Trophoblast cell (in vitro differentiated cells and primary cell): Measurements from ENCODE around the gene MMP20.

Source experiments
- DNase-seq, 2 donors: peaks; one replicate each; pipeline ENCODE4 v3.0.0-alpha.2; 2016
- H2AFZ ChIP-seq: 2 replicates; pipeline ENCODE4 v1.6.1; 2013; ENCODE audit warnings: low read length, moderate library complexity, mild to moderate bottlenecking; ENCODE audit not compliant: insufficient read depth, poor library complexity
- H2AK5ac ChIP-seq: 2 replicates; pipeline ENCODE4 v1.6.1; 2013; ENCODE audit warnings: mild to moderate bottlenecking, low read length
- H2BK120ac ChIP-seq: 2 replicates; pipeline ENCODE4 v1.6.1; 2013; ENCODE audit warnings: low read length, mild to moderate bottlenecking, moderate library complexity; ENCODE audit not compliant: insufficient read depth, poor library complexity
- H2BK12ac ChIP-seq: 2 replicates; pipeline ENCODE4 v1.6.1; 2013; ENCODE audit warnings: mild to moderate bottlenecking, low read length, moderate library complexity
- H2BK5ac ChIP-seq: 2 replicates; pipeline ENCODE4 v1.6.1; 2013; ENCODE audit warnings: low read length, low read depth, moderate library complexity, mild to moderate bottlenecking; ENCODE audit not compliant: poor library complexity
- H3K14ac ChIP-seq: 2 replicates; pipeline ENCODE4 v1.6.1; 2013; ENCODE audit warnings: mild to moderate bottlenecking, low read length
- H3K18ac ChIP-seq: 2 replicates; pipeline ENCODE4 v1.6.1; 2013; ENCODE audit warnings: mild to moderate bottlenecking, low read length
- H3K23ac ChIP-seq: 2 replicates; pipeline ENCODE4 v1.6.1; 2013; ENCODE audit warnings: low read length
- H3K27ac ChIP-seq: 2 replicates; pipeline ENCODE4 v1.5.1; 2013; ENCODE audit warnings: low read depth, mild to moderate bottlenecking, inconsistent platforms, low read length, moderate library complexity
- H3K27me3 ChIP-seq: 2 replicates; pipeline ENCODE4 v1.6.1; 2013; ENCODE audit warnings: inconsistent platforms, mild to moderate bottlenecking, low read length, moderate library complexity; ENCODE audit not compliant: insufficient read depth
- H3K36me3 ChIP-seq, 2 experiments: 1 replicate in 1 of 2; 2 replicates in 1 of 2; pipeline ENCODE4 v1.6.1; 2013; ENCODE audit warnings: low read length in 2 of 2, mild to moderate bottlenecking in 2 of 2, moderate library complexity in 1 of 2; ENCODE audit not compliant: insufficient read depth in 2 of 2, control insufficient read depth in 1 of 2
- H3K4ac ChIP-seq: 2 replicates; pipeline ENCODE4 v1.6.1; 2013; ENCODE audit warnings: low read depth, mild to moderate bottlenecking, low read length, moderate library complexity
- H3K4me1 ChIP-seq, 2 experiments: 1 replicate in 1 of 2; 2 replicates in 1 of 2; pipeline ENCODE4 v1.6.1; 2013; ENCODE audit warnings: low read length in 2 of 2, mild to moderate bottlenecking in 2 of 2, moderate library complexity in 1 of 2; ENCODE audit not compliant: insufficient read depth in 2 of 2, control insufficient read depth in 1 of 2
- H3K4me2 ChIP-seq: 2 replicates; pipeline ENCODE4 v1.6.1; 2013; ENCODE audit warnings: inconsistent platforms, mild to moderate bottlenecking, low read length, moderate library complexity
- H3K4me3 ChIP-seq: 2 replicates; pipeline ENCODE4 v1.5.1; 2013; ENCODE audit warnings: mild to moderate bottlenecking, low read depth, low read length, inconsistent platforms
- H3K79me1 ChIP-seq: one replicate; pipeline ENCODE4 v1.6.1; 2013; ENCODE audit warnings: low read length
- H3K79me2 ChIP-seq: 2 replicates; pipeline ENCODE4 v1.6.1; 2013; ENCODE audit warnings: low read length, mild to moderate bottlenecking; ENCODE audit not compliant: control insufficient read depth, insufficient read depth, poor library complexity
- H3K9ac ChIP-seq: 2 replicates; pipeline ENCODE4 v1.6.1; 2013; ENCODE audit warnings: mild to moderate bottlenecking, low read length
- H3K9me3 ChIP-seq: 2 replicates; pipeline ENCODE4 v1.6.1; 2013; ENCODE audit warnings: low read depth, mild to moderate bottlenecking, control low read depth, inconsistent platforms, low read length; ENCODE audit not compliant: insufficient read depth
- H4K12ac ChIP-seq: 2 replicates; pipeline ENCODE4 v1.6.1; 2013; ENCODE audit warnings: low read depth, mild to moderate bottlenecking, low read length, moderate library complexity
- H4K8ac ChIP-seq: 2 replicates; pipeline ENCODE4 v1.6.1; 2013; ENCODE audit warnings: low read depth, mild to moderate bottlenecking, low read length, moderate library complexity
- H4K91ac ChIP-seq: one replicate; pipeline ENCODE4 v1.6.1; 2013; ENCODE audit warnings: low read depth, mild to moderate bottlenecking, low read length, moderate library complexity
- WGBS: extraction: QIAGEN DNeasy Blood & Tissue Kit; methylation state at CpG from one replicate; pipeline ENCODE4 v1.1.7; 2013; ENCODE audit warnings: missing lambda C conversion rate; ENCODE audit not compliant: insufficient read length, insufficient coverage; ENCODE audit errors: extremely low coverage; 5-methylcytosine and 5-hydroxymethylcytosine counted together

MMP20 gene

DNA sequence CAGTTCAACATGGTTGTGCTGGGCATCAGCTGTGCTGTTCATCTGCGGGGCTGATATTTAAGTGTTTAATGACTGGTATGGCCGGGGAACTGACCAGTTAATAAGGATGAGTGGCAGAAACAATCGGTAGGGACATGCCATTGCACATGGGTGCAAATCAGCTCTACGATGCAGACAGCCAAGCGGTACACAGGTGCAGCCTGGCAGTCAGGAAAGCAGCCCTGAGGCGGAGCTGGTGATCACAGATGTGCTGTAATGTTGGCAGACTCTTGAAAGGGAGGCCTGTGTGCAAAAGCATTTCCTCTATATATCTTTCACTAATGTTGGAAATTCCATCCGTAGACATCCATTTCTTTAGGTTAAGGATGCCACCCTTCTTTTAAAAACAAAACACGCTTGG, 1.1 kb downstream of the MMP20 start:
- H3K27ac ChIP-seq, result no peak overlapping the region
- no peaks in the 10 kb centered on the region for H3K9me3 ChIP-seq
- no peak overlapping the region for H3K23ac ChIP-seq
- no peak for DNase-seq
- no peaks in the 10 kb centered on the region for H3K36me3 ChIP-seq
- no peak overlapping the region for H2BK120ac ChIP-seq
- H3K4ac ChIP-seq, result no peak overlapping the region
- H4K91ac ChIP-seq, result no peak overlapping the region
- H3K79me2 ChIP-seq, result no peaks in the 10 kb centered on the region
- H2BK12ac ChIP-seq, result no peak overlapping the region
- no peak overlapping the region for H2AK5ac ChIP-seq
- H3K4me2 ChIP-seq, result no peak overlapping the region
- no peaks in the 10 kb centered on the region for H3K27me3 ChIP-seq
- no peak overlapping the region for H4K12ac ChIP-seq
- no peak overlapping the region for H2BK5ac ChIP-seq
- peaks cover 3% of the 10 kb centered on the region in 2 experiments for H3K4me1 ChIP-seq
- H3K14ac ChIP-seq, result no peak overlapping the region
- H2AFZ ChIP-seq, result no peak overlapping the region
- H3K79me1 ChIP-seq, result no peaks in the 10 kb centered on the region
- no peak overlapping the region for H4K8ac ChIP-seq
- no CpG with 5 or more reads among the region's 8 CpGs for WGBS
- H3K9ac ChIP-seq, result no peak overlapping the region
- no peak overlapping the region for H3K18ac ChIP-seq
- H3K4me3 ChIP-seq, result no peak overlapping the region

- H3K4me2 ChIP-seq, result no peak overlapping the region
- H2BK12ac ChIP-seq, result no peak overlapping the region
- H2AFZ ChIP-seq, result no peak overlapping the region
- DNase-seq, result no peak
- H3K4ac ChIP-seq, result no peak overlapping the region
- WGBS, result no CpG with 5 or more reads among the region's 5 CpGs
- H3K36me3 ChIP-seq, result no peaks in the 10 kb centered on the region
- H3K14ac ChIP-seq, result no peak overlapping the region
- no peak overlapping the region for H4K8ac ChIP-seq
- no peak overlapping the region for H3K23ac ChIP-seq
- no peak overlapping the region for H3K4me3 ChIP-seq
- H3K9me3 ChIP-seq, result no peaks in the 10 kb centered on the region
- no peak overlapping the region for H2BK120ac ChIP-seq
- H4K12ac ChIP-seq, result no peak overlapping the region
- no peaks in the 10 kb centered on the region for H3K79me1 ChIP-seq
- no peak overlapping the region for H3K27ac ChIP-seq
- no peak overlapping the region for H2AK5ac ChIP-seq
- no peaks in the 10 kb centered on the region for H3K79me2 ChIP-seq
- H3K9ac ChIP-seq, result no peak overlapping the region
- no peak overlapping the region for H2BK5ac ChIP-seq
- H3K4me1 ChIP-seq, result peaks cover 3% of the 10 kb centered on the region in 2 experiments
- no peaks in the 10 kb centered on the region for H3K27me3 ChIP-seq
- H4K91ac ChIP-seq, result no peak overlapping the region
- H3K18ac ChIP-seq, result no peak overlapping the region
These were observed 2.0 kb downstream of the MMP20 start for GRCh38 chr11:102623128-102623527.

- no CpG with 5 or more reads among the region's 5 CpGs for WGBS
- Histone ChIP-seq H3K9ac (no peak overlapping the region), H2AK5ac (no peak overlapping the region)
These were observed 2.9 kb downstream of the MMP20 start for GRCh38 chr11:102622258-102622657.

GRCh38 chr11:102620818-102621561, 4.1 kb downstream of the MMP20 start:
- Histone ChIP-seq H3K18ac (no peak overlapping the region), H2AFZ (no peak overlapping the region), H3K23ac (no peak overlapping the region), H2AK5ac (no peak overlapping the region), H2BK120ac (no peak overlapping the region), H2BK5ac (no peak overlapping the region), H3K79me1 (no peaks in the 10 kb centered on the region), H3K27ac (no peak overlapping the region), H3K4me1 (peaks cover 4% of the 10 kb centered on the region in 2 experiments), H3K36me3 (no peaks in the 10 kb centered on the region), H3K4me3 (no peak overlapping the region), H4K8ac (no peak overlapping the region), H4K91ac (no peak overlapping the region), H3K4ac (no peak overlapping the region), H3K79me2 (no peaks in the 10 kb centered on the region), H4K12ac (no peak overlapping the region), H3K14ac (no peak overlapping the region), H3K9ac (no peak overlapping the region), H3K4me2 (no peak overlapping the region), H3K27me3 (no peaks in the 10 kb centered on the region), H2BK12ac (no peak overlapping the region), H3K9me3 (no peaks in the 10 kb centered on the region)
- no peak for DNase-seq
- WGBS, result no CpG with 5 or more reads among the region's 12 CpGs

More at GRCh38 chr11:102622258-102622657, 2.9 kb downstream of the MMP20 start:
- Histone ChIP-seq H4K91ac (no peak overlapping the region), H3K23ac (no peak overlapping the region), H3K4me2 (no peak overlapping the region), H2BK5ac (no peak overlapping the region), H3K27ac (no peak overlapping the region), H3K79me1 (no peaks in the 10 kb centered on the region), H3K36me3 (no peaks in the 10 kb centered on the region), H2BK12ac (no peak overlapping the region), H3K4me3 (no peak overlapping the region), H3K79me2 (no peaks in the 10 kb centered on the region), H4K8ac (no peak overlapping the region), H3K18ac (no peak overlapping the region), H2BK120ac (no peak overlapping the region), H3K9me3 (no peaks in the 10 kb centered on the region), H4K12ac (no peak overlapping the region), H3K27me3 (no peaks in the 10 kb centered on the region), H2AFZ (no peak overlapping the region), H3K4ac (no peak overlapping the region), H3K4me1 (peaks cover 3% of the 10 kb centered on the region in 2 experiments), H3K14ac (no peak overlapping the region)
- DNase-seq, result no peak
